Activated T-helper 9 cell treated with anti-CD3 and anti-CD28 coated beads, Interleukin-2, amount 50 U/mL, for 16 hours (primary cell): ENCODE data around the gene KLF15.
"Not testable (repeated sequence)": the region's sequence is repeated elsewhere in the genome, so short reads cannot be mapped to it uniquely, and the experiment has no call there.

Experiments
- DNase-seq: peaks from one replicate; pipeline ENCODE4 v3.0.0-alpha.2; 2020; ENCODE audit warnings: low read depth

KLF15 gene

DNA sequence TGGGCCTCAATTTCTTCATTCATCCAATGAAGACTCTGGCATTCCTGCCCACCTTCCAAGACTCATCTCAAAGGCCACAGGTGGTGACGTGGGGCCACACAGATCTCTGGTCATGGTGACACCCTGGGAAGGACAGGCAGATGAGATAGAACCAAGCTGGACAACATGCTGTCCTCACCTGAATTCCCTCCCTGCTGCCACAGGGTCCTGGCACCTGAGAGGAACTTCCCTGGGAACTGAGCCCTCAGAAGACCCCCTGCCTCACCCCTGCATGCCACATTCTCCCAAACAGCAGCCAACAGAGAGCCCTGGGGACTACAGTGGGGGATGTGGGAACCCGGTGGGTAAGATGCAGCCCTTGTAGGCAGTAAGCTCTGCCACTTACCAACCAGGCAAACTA is 10.7 kb downstream of the KLF15 start:
- DNase-seq = no peak

DNA sequence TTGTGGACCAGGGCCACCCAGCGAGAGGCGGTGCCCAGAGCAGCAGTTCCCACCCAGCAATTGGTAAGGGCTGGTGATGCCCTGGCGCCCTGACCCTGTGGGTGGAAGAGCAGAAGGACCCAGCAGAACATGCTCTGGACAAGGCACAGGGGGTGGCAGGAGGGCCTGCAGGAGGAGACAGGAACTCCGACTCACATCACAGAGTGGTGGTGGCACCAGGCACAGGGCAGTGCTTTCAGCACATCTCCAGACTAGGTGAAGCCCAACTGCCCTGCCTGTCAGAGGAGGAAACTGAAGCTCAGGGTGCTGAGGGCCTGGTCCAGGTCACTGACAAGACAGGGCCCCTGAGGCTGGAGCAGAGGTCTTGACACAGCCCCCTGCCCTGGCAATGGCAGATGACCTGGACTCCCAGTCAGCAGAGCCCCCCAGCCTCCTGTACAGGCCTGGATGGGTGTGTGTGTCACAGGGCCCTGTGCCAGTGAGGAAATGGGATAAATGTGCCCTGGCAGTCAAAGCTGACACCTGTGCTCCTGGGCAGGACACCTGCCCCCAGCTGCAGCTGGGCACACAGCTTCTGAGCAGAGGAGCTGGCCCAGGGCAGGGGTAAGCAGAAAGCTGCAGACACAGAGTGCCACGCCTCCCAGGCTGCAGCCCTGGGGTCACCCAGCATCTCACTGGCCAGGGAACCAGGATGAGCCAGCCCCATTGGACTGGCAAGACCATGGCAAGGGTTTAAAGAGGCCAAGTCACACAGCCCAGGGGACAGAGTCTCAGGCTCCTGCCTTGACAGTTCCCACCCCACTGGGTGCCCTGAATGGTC is 11.4 kb downstream of the KLF15 start:
- no peak for DNase-seq

DNA sequence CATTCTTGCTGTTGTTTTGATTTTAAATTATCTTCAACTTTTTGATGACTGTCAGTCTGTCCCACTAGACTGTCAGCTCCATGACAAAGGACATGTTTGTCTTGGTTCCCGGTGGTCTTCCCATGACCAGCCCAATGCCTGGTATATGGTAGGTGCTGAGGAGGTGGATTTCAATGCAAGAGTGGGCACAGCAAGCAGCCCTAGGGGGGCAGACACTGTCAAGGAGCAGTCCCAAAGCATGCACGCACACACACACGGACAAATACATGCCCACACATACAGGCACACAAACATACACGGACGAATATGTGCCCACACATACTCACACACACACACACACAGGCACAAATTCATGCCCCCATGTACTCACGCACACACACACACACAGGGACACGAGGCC is 12.0 kb downstream of the KLF15 start:
- no peak for DNase-seq

DNA sequence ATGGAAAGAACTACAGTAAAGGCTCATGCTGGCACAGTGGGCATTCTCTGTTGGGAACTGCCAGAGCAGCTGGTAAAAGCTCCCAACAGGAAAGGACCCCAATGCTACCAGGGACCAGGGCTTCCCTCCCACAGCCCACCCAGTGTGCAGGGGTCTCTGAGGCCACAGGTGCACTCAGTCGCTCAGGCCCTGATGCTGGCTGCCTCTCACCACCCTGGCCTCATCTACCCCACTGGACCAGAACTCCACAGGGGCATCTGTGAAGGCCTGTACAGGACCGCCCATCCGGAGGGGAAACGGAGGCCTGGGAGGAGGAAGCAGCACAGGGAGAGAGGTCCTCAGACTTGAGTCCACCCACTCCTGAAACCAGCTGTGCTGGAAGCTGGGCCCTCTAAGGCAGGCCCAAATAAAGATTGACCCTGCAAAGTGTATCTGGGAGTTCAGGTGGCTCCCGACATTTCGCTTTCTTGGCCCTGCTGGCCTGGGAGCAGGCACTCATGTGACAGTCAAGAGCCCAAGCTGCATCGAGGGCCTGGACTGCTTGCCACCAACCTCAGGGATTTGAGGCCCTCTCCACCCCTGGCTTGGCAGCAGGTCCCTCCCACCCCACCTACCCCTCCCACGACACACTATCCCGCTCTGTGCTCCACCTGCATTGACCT is 12.7 kb downstream of the KLF15 start:
- DNase-seq = no peak

DNA sequence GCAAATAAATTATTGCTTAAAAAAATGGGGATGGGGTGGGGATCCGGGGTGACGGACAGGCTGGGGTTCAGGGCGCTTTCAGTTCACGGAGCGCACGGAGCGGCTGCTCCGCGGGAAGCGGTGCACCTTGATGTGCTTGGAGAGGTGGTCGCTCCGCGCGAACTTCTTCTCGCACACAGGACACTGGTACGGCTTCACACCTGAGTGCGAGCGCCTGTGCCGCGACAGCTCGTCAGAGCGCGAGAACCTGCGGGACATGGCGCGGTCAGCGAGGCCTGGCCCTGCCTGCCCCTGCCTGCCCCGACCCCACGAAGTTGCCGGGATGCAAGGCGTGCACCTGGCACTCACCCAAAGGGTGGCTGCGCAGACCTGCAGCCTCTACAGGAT is 13.6 kb downstream of the KLF15 start:
- no peak for DNase-seq

DNA sequence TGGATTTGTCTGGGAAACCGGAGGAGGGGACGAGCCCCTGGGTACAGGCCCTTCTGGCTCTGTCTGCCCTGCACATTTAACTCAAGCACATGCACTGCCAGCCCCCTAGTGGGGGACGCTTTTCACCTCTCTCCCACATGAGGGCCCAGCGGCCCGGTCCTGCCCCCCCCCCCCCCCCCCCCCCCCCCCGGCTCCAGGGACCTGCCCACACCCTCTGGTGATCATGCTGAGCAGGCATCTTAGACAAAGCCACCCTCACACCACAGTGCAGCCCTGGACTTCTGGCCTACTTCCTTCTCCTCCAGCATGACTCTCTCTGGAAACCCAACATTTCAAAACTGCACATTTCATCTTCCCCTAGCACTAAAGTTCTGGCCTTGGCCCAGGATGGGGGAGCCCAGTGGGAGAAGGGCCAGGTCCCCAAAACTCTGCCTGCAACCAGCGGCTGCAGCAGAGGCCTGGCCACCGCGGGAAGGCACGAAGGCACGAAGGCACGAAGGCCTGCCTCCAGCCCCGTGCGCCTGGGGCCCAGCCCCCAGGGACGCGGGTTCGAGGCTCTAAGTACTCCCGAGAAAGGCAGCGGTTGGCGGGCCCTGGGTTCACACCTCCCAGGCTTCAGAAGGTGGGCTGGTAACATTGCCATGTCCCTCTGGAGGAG is 14.1 kb downstream of the KLF15 start:
- no peak for DNase-seq

DNA sequence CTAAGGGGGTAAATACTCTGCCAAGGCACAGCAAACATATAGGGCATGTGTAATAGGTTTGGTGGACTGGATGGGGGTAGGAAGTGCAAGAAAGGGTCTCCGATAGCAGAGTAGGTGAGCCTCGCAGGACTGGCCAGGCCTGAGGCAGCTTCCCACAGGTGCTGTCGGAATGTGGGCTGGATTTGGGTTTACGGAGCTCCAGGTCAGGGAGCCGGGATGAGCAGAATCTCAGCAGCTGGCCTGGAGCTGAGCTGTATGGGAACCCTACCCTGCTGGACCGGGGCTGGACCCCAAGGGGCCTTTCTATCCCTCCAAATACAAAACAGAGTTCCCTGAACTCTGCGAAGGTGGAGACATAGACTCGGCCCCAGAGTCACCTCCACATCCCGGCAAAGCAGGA is 15.0 kb downstream of the KLF15 start:
- DNase-seq = no peak

DNA sequence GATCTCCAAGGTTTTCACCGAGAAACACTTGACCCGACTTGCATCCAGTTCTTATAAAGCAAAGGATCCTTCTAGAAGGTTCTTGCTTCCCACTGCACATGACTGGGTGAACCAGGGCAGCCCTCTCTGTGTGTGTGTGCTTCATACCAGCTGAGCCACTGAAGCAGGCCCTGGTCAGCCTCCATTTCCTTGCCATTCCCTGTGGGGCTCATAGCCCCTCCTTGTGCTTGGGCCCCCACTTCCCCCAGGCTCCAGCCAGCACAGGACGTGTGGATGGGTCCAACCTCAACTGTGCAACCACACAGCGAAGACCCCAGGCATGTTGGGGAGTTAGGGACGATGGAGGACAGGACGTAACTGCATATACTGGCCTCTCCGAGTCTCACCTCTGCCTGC is 15.5 kb downstream of the KLF15 start:
- no peak for DNase-seq

DNA sequence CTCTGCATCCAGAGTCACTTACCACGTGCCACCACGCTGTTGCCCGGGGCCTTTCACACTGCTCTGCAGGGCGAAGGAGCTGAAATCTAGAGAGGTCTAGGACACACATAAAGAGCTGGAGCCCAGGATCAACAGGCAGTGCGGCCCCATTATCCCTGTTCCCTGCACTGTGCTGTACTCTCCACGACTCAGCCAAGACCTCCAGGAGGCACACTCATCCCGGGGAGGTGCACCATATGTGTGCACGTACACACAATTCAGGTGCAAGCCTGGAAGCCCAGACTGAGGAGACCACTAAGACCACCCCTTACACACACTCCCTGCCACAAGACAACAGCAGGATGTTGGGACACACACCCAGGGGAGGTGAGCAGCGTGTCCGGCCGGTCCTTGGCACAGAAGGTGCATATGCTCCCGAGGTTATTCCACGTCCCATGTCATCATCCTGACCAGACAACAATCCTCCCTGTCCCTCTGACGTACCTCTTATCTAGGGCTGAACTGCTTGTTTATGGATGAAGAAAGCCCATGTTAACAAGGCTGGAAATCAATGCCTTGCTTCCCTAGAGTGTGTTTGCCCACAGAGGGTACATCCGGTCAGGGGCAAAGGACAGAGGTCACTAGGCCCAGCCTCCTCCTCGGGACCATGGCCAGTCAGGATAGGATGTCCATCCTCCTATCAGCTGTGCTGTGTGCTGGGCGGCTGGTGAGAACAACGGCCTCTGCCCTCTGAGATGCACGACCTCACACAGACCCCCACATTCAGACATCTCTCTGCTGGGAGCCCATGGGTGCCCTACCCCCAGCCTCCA is 16.1 kb downstream of the KLF15 start:
- no peak for DNase-seq

DNA sequence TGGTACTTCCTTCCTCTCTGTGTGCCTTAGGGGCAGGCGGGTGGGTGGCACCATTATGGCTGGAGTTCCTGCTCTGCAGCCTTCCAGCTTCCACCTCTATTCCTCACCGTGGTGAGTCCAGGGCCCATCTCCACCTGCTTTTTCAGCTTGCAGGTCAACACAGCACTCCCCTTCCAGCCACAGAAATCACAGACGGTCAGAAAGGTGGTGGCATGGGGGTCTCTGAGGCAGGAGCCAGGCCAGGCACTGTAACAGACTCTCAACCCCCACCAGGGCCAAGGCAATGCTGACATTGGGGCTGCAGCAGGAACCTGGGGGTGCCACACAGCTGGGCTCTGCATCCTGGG is 16.6 kb downstream of the KLF15 start:
- no peak for DNase-seq

DNA sequence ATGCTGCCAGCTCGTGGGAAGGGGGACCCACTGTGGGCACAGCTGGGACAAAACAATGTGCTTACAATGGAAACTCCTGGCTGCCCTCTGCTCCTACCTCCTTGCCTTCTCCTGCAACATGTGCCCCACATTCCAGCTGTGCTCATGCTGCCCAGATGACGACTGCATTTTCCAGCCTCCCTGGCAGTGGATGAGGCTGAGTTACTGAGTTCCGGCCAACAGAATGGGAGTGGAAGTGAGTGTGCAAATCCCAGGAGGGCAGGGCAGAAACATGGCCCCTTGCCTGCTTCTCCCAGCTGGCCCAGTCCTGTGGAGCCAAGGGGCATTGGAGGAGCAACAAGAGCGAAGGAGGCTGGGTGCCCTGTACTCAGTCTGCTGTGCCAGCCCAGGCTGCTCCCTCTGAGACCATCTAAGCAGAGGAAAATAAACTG is 17.1 kb downstream of the KLF15 start:
- no peak for DNase-seq

DNA sequence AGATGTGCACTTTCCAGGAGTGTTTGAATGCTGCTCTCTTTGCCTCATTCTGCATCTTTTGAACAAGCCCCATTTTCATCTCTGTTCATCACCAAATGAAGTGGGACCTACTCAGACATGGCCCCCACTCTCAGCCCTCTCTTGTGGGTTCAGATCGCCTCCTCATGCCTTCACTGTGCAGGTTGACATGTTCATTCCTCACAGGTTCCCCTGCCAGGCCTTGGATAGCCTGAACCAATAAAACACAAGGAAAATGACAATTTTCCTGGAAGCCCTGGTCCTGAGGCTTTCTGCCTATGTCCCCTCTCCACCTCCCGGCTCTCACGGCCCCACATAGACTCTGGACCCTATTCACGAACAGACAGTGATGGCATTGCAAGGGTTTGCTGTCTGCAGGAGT is 17.7 kb downstream of the KLF15 start:
- no peak for DNase-seq

DNA sequence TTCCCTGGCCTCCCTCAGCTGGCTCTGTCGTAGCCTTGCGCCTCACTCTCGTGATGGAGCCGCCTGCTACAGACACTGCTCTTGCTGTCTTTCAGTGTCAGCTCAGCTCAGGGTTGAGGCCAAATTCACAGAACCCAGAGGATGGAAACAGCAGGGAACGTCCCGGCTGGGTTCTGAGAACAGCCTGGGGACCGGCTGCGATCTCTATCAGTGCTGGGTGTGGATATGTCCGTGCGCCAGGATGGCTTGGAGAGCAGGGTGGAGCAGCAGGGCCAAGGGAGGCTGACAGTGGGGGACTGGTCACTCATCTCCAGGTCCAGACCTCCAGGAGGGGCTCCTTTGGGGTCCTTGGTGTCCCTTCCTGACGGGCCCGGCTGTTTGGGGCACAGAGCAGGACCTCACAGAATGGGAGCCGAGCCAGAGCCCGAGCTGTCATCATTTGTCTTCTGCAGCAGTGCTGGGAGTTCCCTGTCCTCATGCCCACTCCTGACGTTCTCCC is 18.4 kb downstream of the KLF15 start:
- no peak for DNase-seq

DNA sequence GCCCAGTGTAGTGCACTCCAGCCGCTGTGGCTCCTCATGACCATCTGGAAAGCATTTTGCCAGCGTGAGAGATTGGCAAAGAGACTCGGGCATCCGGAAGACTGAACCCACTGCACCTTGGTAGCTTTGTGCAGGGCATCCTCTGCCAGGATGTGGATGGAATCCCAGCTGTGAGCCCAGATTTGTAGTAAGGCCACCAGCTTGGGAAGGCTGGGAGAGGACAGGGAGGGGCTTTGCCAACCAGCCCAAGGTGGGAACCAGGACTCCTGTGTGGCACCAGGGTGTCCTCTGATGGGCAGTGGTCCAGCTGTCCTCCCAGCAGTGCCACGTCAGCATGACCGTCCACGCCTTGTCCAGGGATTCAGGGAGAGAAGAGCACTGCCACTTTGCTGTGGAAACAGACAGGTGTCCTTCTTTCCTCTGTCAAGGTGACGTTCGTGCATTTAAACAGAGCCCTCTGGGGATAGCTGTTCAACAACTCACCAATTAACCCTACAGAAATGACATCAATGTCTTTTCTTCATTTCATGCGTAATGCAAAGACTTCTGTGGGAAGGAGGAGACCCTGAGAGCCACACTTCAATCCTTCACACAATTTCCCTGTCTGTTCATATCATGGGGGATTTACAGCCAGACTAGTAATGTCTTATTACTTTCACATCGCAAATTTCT is 19.1 kb downstream of the KLF15 start:
- DNase-seq = no peak

DNA sequence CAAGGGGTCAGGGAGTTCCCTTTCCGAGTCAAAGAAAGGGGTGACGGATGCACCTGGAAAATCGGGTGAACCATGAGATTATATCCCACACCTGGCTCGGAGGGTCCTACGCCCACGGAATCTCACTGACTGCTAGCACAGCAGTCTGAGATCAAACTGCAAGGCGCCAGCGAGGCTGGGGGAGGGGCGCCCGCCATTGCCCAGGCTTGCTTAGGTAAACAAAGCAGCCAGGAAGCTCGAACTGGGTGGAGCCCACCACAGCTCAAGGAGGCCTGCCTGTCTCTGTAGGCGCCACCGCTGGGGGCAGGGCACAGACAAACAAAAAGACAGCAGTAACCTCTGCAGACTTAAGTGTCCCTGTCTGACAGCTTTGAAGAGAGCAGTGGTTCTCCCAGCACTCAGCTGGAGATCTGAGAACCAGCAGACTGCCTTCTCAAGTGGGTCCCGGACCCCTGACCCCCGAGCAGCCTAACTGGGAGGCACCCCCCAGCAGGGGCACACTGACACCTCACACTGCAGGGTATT is 25.3 kb downstream of the KLF15 start:
- not testable (repeated sequence) for DNase-seq

DNA sequence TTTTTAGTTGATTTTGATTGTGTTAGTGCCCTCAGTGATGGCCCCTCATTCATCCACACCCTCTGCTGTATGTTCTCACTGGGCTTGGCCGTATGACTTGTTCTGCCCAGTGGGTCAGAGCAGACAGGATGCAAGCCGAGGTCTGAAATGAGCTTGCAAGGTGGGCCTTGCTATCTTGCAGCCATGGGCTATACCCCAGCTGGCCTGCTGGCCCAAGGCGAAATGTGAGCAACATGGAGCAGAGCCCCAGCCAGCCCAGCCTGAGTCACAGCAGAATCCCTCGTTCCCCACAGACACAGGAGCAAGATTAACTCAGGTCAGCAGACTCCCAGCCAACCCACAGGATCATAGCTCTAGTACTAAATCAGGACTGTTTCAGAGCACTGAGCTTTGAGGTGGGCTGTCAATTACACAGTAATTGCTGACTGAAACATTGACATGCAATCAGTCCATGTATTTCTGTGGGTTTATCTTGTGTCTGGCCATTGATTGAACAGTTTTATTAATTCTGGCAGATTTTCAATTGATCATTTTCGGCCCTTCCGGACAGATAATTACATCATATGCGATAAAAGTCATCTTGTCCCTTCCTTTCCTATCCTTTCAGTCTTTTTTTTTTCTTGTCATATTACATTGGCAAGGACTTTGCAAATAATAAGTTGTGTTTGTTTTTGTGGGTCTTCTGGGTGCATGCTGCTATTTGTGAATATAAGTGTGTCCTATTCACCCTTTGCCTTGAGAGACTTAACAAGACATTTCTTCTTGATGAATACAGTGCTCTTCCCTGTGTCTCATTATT is 27.1 kb downstream of the KLF15 start:
- no peak for DNase-seq

DNA sequence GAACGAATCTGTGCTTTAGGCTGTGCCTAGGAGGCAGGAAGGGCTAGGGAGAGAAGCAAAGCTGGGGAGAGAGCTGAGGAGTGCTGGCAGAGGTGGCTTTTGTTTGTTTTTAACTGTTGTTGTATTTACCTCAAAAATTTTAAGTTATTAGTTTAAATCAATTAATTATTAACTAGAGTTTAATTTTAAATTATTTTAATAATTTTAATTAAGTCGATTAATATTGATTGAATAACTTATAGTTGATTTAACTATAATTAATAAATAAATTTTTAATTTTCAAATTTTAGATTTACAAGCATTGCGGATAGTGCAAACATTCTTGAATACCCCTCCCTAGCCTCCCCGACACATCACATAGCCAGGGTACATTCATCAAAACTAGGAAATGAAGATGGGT is 30.6 kb downstream of the KLF15 start:
- DNase-seq = no peak

DNA sequence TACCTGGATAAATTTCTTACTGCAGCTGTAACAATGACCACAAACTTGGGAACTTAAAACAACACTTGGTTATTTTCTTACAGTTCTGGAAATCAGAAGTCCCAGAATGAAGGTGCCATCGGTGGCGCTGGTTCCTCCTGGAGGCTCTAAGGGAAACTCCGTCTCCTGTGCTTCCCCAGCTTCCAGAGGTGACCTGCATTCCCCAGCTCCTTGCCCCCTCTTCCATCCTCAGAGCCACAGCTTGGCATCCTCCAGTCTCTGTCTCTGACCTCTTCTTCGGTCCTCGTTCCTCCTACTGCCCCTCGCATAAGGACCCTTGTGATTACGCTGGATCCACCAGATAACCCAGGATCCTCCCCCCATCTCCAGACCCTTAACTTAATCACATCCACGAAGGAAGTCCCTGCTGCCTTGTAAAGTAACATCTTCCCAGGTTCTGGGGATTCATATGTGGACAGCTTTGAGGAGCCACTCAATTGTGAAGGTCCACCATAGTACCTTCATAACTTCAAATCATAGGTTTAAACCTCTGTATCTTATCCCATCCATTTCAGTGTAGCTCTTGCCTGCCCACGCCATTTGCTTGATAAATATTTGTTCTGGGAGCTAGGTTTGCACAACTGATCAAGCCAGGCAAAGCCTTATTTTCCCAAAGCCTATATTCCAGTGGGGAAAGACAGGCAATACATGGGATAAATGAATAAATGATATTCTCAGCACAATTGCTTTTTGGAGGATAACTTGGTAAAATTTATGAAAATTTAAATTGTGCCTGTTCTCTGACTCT is 34.8 kb downstream of the KLF15 start:
- no peak for DNase-seq

DNA sequence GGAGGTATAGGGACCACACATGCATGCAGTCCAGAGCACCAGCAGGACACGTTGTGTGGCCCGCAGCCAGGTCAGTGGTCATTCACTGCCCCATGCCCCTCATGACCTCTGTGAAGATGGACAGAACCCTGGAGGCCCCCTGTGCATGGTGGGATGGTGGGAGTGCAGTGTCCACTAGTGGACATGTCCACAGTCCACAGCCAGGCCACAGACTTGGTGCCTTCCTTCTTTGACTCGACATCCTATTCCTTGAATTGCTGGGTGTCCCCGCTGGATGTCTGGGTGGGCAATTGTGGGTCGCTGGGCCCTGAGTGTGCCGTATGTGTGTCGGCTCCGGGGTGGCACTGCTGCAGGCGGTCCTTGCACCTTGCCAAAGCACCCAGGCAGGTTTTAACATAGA is 35.7 kb downstream of the KLF15 start:
- no peak for DNase-seq
